Adrenal gland (tissue), 12 donors: ENCODE results near the gene DIAPH2. TPM values are rescaled to one million over a fixed set of nuclear protein-coding genes. Genes with fewer than 3 reads are reported as not detected.

Experiments used
- DNase-seq, 7 donors: peaks; one replicate each; pipeline ENCODE4 v3.0.0-alpha.2; 2019 to 2020
- H3K27ac ChIP-seq, 5 donors: fragments of 200-600 bp; sonication (generic) in 4 of 5; 1 replicate in 3 of 5; 2 replicates in 2 of 5; pipeline versions ENCODE4 v1.5.1 to v1.8.0; 2016 to 2020; ENCODE audit warnings: mild to moderate bottlenecking in 1 of 5
- H3K27me3 ChIP-seq: fragments of 200-600 bp; 2 replicates; pipeline ENCODE4 v1.8.0; 2021
- H3K36me3 ChIP-seq, 2 donors: fragments of 200-600 bp; replicated peaks in 1 of 2; 1 replicate in 1 of 2; 2 replicates in 1 of 2; pipeline versions ENCODE4 v1.5.1 to v1.8.0; 2018 to 2022
- H3K4me1 ChIP-seq, 2 donors: fragments of 200-600 bp; replicated peaks in 1 of 2; 1 replicate in 1 of 2; 2 replicates in 1 of 2; pipeline versions ENCODE4 v1.5.1 to v1.8.0; 2018 to 2021
- H3K4me3 ChIP-seq, 4 donors: fragments of 200-600 bp; sonication (generic) in 3 of 4; one replicate each; pipeline ENCODE4 v1.5.1; 2016 to 2018
- H3K9me3 ChIP-seq, 3 donors: fragments of 200-600 bp; sonication (generic) in 1 of 3; replicated peaks in 1 of 3; 1 replicate in 2 of 3; 2 replicates in 1 of 3; pipeline versions ENCODE4 v1.5.1 to v1.8.0; 2016 to 2021
- POLR2A ChIP-seq, 2 donors: fragments of 450-650 bp; IDR thresholded peaks; one replicate each; pipeline ENCODE4 v1.6.1; 2017; ENCODE audit warnings: antibody characterized with exemption in 2 of 2, mild to moderate bottlenecking in 2 of 2, moderate library complexity in 1 of 2
- WGBS, 4 donors: extraction: QIAGEN DNeasy Blood & Tissue Kit in 2 of 4; methylation state at CpG; one replicate each; pipeline versions ENCODE4 v1.1.5 to v1.1.7; 2013 to 2017; 5-methylcytosine and 5-hydroxymethylcytosine counted together
- intact Hi-C, 2 donors: fragments of 100-400 bp; cut with DNase I; formaldehyde crosslinking; loops; one replicate each; pipeline versions ENCODE4 v1.14.1 to v1.15.0; 2022 to 2023
- polyA plus RNA-seq, 3 donors: library from polyadenylated mRNA; stranded (reverse); fragments of 200-250 nt in 2 of 3; fragments of 350-450 nt in 1 of 3; fragmentation: Illumina TruSeq in 1 of 3; extraction: RNeasy Lipid Tissue Mini Kit (QIAGEN cat#74804) in 1 of 3; gene quantifications; one replicate each; pipeline ENCODE4 v1.2.3, GENCODE V29; 2013 to 2014
- total RNA-seq, 9 donors: library from RNA; depleted of rRNA in 4 of 9; stranded (reverse); fragments of >200 nt in 4 of 9; fragments of 120-200 nt in 1 of 9; fragmentation: NEBNext Ultra II Directional in 1 of 9; extraction: Animal tissue kit (Norgen Biotek cat#: 25700) in 1 of 9; gene quantifications; one replicate each; pipeline versions ENCODE4 v1.1.0 to v1.2.4, GENCODE V29; 2013 to 2023
- TF ChIP-seq, protein P1 (sequence below), 6 experiments: fragments of 450-650 bp in 4 of 6; fragments of 200-600 bp in 2 of 6; sonication (generic) in 1 of 6; IDR thresholded peaks; 1 replicate in 5 of 6; 2 replicates in 1 of 6; pipeline versions ENCODE4 v1.5.1 to v1.8.0; 2016 to 2021; ENCODE audit warnings: antibody characterized with exemption in 6 of 6, mild to moderate bottlenecking in 2 of 6, moderate library complexity in 1 of 6
- donor health status: healthy with polysubstance abuse.
- donor health status: Bipolar disorder and iron deficiency.
- donor health status: DM: yes; HTN: yes; CAD: no.
- donor health status: DM: no; HTN: no; CAD: no.
- donor health status: DM: no; HTN: no; CAD: no.
- donor health status: DM: yes; HTN: yes; CAD: no.

The DIAPH2 gene
- total and polyA plus RNA-seq, 12 donors, result 3.2 to 33.3 (median 12.3) TPM

DNA sequence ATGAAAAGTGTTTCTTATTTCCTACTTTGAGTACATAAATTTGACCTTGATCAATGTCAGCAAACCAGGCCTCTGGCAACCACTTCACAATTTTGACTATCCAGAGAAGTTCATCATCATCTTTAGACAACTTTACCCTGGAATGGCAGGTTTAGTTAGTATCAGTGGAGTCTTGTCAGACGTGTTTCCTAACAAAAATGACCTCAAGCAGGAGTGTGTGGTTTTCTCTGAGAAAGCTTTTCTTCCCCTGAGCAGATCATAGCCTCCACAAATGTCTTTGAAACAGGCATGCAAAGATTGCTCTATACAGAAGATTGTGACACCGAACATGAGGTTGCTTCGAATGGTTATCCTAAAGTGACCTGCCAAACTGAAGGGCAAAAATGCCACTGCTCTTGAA, 841.3 kb downstream of the DIAPH2 start:
- no peaks in the 10 kb centered on the region for H3K4me1 ChIP-seq
- intact Hi-C loops, result no loop called here
- peaks cover 0 to 13% (median 0%) of the 10 kb centered on the region in 3 donors for H3K9me3 ChIP-seq
- no peaks in the 10 kb centered on the region for H3K36me3 ChIP-seq
- H3K27ac ChIP-seq, result no peak overlapping the region
- no peak overlapping the region for H3K4me3 ChIP-seq
- no peaks in the 10 kb centered on the region for H3K27me3 ChIP-seq
- 67 to 100% (median 76%) methylated on average over 2 to 3 of the region's 3 CpGs for WGBS, 4 donors
- DNase-seq, result no peak
- TF ChIP-seq, protein P1, sequence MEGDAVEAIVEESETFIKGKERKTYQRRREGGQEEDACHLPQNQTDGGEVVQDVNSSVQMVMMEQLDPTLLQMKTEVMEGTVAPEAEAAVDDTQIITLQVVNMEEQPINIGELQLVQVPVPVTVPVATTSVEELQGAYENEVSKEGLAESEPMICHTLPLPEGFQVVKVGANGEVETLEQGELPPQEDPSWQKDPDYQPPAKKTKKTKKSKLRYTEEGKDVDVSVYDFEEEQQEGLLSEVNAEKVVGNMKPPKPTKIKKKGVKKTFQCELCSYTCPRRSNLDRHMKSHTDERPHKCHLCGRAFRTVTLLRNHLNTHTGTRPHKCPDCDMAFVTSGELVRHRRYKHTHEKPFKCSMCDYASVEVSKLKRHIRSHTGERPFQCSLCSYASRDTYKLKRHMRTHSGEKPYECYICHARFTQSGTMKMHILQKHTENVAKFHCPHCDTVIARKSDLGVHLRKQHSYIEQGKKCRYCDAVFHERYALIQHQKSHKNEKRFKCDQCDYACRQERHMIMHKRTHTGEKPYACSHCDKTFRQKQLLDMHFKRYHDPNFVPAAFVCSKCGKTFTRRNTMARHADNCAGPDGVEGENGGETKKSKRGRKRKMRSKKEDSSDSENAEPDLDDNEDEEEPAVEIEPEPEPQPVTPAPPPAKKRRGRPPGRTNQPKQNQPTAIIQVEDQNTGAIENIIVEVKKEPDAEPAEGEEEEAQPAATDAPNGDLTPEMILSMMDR (IDR thresholded peaks at IDR 0.05), result no peak
- TF ChIP-seq POLR2A (IDR thresholded peaks at IDR 0.05), result no peak

DNA sequence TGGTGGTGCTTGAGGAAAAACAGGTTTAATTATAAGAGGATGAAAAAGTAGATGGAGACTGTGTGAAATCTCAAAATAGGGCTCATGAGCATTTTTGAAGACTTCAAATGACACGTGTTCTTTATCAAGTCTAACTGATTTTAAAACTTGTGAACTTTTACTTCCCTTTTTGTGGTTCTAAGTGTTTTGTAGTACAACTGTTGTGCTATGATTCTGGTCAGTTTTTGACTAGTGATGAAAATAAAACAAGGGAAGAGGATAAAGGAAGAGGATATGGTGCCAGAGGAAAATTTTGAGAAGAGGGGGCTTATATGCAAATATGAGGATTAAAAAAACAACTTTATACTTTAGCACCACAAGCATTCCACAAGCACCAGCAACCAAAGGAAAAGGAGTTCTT, 843.1 kb downstream of the DIAPH2 start:
- H3K4me3 ChIP-seq, result no peak overlapping the region
- intact Hi-C loops, result no loop called here
- H3K36me3 ChIP-seq, result no peaks in the 10 kb centered on the region
- TF ChIP-seq, protein P1 (IDR thresholded peaks at IDR 0.05), result no peak
- no peak for TF ChIP-seq POLR2A (IDR thresholded peaks at IDR 0.05)
- H3K27ac ChIP-seq, result no peak overlapping the region
- DNase-seq, result no peak
- H3K4me1 ChIP-seq, result no peaks in the 10 kb centered on the region
- no peaks in the 10 kb centered on the region for H3K27me3 ChIP-seq
- peaks cover 0 to 13% (median 0%) of the 10 kb centered on the region in 3 donors for H3K9me3 ChIP-seq
- 46 to 68% (median 66%) methylated on average over 1 of the region's 1 CpG for WGBS, 4 donors

DNA sequence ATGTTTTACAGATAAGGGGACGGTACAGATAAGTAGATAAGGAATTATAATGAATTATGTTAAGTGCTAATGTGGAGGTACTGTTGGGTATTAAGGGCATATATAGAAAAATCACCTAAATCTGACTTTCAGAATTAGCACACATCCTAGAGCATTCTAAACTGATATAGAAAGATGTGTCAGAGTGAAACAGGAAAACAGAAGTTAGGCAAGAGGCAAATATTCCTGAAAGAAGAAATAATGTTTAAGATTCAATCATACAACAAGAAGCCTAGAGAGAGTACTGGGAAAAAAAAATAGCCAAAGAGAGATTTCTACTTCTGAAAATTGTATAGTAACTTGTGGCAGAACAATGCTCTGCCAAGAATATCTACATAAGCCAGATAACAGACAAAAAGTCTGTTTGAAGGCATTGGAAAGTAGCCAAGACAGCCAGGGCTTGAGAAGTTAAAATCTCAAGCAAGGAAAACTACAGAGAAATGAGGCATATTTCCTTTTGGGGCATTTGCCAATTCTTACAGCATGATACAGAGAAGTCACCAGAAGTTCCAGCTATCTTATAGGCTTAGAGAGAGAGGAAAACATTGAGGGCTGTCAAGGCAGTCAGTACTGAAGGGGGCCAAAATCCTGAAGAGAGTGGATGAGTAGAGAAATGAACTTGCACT, 845.0 kb downstream of the DIAPH2 start:
- no peak overlapping the region for H3K4me3 ChIP-seq
- 27 to 57% (median 45%) methylated on average over 1 of the region's 1 CpG for WGBS, 4 donors
- no peak overlapping the region for H3K27ac ChIP-seq
- no peaks in the 10 kb centered on the region for H3K36me3 ChIP-seq
- H3K9me3 ChIP-seq, result peaks cover 0 to 13% (median 0%) of the 10 kb centered on the region in 3 donors
- DNase-seq, result peak in 1 of 7 donors; percentile 1
- TF ChIP-seq, protein P1 (IDR thresholded peaks at IDR 0.05), result no peak
- no peak for TF ChIP-seq POLR2A (IDR thresholded peaks at IDR 0.05)
- no peaks in the 10 kb centered on the region for H3K27me3 ChIP-seq
- intact Hi-C loops, result no loop called here
- no peaks in the 10 kb centered on the region for H3K4me1 ChIP-seq

DNA sequence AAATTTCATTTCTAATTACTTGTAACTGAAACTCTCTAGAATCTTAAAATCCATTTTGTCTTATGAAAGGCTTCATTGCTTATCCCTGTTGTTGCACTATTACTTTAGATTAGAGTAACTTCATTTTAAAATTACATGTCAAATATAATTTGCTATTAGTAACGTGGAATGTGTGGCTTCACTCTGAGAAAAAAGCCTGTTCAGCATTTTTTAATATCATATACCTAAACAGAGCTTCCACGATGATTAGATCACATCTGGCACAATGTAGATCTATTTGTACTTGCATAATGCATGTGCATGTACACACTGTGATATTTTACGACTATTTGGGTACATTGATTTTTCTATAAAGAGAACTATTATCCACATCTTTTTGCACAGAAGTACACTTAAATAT, 847.2 kb downstream of the DIAPH2 start:
- Histone ChIP-seq H3K9me3 (peaks cover 0 to 13% (median 0%) of the 10 kb centered on the region in 3 donors), H3K36me3 (no peaks in the 10 kb centered on the region), H3K4me3 (no peak overlapping the region), H3K27me3 (no peaks in the 10 kb centered on the region), H3K27ac (no peak overlapping the region), H3K4me1 (no peaks in the 10 kb centered on the region)
- TF ChIP-seq, protein P1 (IDR thresholded peaks at IDR 0.05), result no peak
- TF ChIP-seq POLR2A (IDR thresholded peaks at IDR 0.05), result no peak
- DNase-seq, result no peak
- intact Hi-C loops, result no loop called here
- 78 to 92% (median 82%) methylated on average over 3 of the region's 3 CpGs for WGBS, 4 donors
